Measurements from ENCODE around the gene FIBCD1. TPM values are rescaled to one million over a fixed set of nuclear protein-coding genes. Genes with fewer than 3 reads are reported as not detected.

FIBCD1 gene
- total and polyA plus RNA-seq, 2 of the 8 experiments (the other 6 are each of a cell fraction or from before 2014, with no cell fraction given): 6.1 to 8.8 TPM

DNA sequence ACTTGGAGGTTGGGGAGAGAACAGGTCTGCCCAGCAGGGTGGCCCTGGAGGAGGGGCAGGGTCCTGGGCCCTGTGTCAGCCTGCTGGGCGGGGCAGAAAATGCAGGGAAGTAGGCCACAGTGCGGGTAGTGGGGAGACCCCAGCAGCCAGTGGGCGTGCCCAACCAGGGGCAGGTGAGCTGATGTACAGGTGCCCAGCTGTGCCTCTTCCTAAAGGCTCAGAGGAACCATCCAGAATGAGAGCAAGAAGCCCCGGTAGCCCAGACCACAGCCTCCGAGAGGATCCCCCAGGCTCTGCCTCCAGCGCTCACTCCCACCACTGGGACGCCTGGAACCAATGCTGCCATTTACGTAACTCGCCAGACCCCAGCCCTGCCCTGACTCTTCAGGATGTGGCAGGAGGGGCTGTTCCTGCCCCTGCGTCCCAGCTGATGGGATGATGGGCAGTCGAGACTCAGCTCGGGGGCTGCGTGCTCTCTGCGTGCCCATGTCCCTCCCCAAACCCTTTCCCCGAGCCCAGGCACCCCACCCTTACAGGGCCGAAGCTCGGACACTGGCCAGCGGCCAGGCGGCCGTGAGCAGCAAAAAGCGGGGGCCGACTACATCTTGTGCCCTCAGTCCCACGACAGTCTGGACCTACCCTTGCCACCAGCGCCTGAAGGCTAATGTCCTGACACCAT lies 24.5 kb downstream of the FIBCD1 start:
- Histone ChIP-seq H3K4me1 (replicated peaks in 1 of 4; ENCODE audit: control insufficient read depth in 3 of 4, insufficient read depth in 4 of 4, low read length in 3 of 4) (peaks cover 0 to 18% (median 2%) of the 10 kb centered on the region in 4 experiments; a peak in 6 of 7 replicates), H4K5ac (ENCODE audit: insufficient read length, low read depth, low read length) (no peak overlapping the region), H2BK120ac (replicated peaks; ENCODE audit: low read depth, low read length) (no peak overlapping the region), H3K79me1 (ENCODE audit: low read depth, low read length) (no peaks in the 10 kb centered on the region), H3K23ac (ENCODE audit: insufficient read length) (no peak overlapping the region), H3K14ac (ENCODE audit: insufficient read length) (no peak overlapping the region), H3K4me2 (ENCODE audit: insufficient read depth in 1 of 2, low read depth in 2 of 2, low read length in 2 of 2) (no peak overlapping the region), H4K8ac (ENCODE audit: extremely low read depth, insufficient read depth, low read length) (peak overlapping the region; percentile 36; the same call in 1 of the 2 replicates), H2BK12ac (ENCODE audit: low read depth, low read length) (peak overlapping the region; percentile 68; the same call in 1 of the 2 replicates), H3K36me3 (ENCODE audit: control insufficient read depth in 2 of 4, insufficient read depth in 4 of 4, low read length in 3 of 4) (no peaks in the 10 kb centered on the region), H2AFZ (ENCODE audit: low read length) (no peak overlapping the region), H3K4ac (replicated peaks; ENCODE audit: insufficient read length, low read depth, low read length) (no peak overlapping the region), H4K20me1 (replicated peaks in 1 of 2; ENCODE audit: control insufficient read depth in 1 of 2, insufficient read depth in 2 of 2, low read length in 2 of 2) (no peaks in the 10 kb centered on the region), H3K56ac (replicated peaks; ENCODE audit: insufficient read length, low read depth, low read length) (no peak overlapping the region), H3K27ac (ENCODE audit: low read depth, low read length) (no peak overlapping the region), H3K27me3 (replicated peaks in 1 of 4; ENCODE audit: control insufficient read depth in 3 of 4, extremely low read depth in 1 of 4, insufficient read depth in 3 of 4, low read length in 3 of 4) (no peaks in the 10 kb centered on the region; a peak in 1 of 7 replicates), H4K91ac (replicated peaks; ENCODE audit: insufficient read length, low read length) (no peak overlapping the region), H2AK5ac (ENCODE audit: low read depth, low read length) (no peak overlapping the region), H3K23me2 (ENCODE audit: low read depth, low read length) (no peaks in the 10 kb centered on the region), H3K9ac (replicated peaks in 1 of 4; ENCODE audit: extremely low read depth in 1 of 4, low read depth in 3 of 4, low read length in 3 of 4) (no peak overlapping the region), H2BK20ac (ENCODE audit: low read length) (no peak overlapping the region), H3K79me2 (ENCODE audit: control insufficient read depth in 1 of 2, insufficient read depth in 2 of 2, low read length in 2 of 2) (no peaks in the 10 kb centered on the region), H3K9me3 (ENCODE audit: insufficient read depth in 2 of 2, low read depth in 1 of 2, low read length in 1 of 2) (no peaks in the 10 kb centered on the region), H2BK15ac (ENCODE audit: low read length) (0 out of 2 replicates have a peak overlapping the region, but pooled peaks have one; percentile 88), H3K4me3 (ENCODE audit: extremely low read depth in 1 of 4, insufficient read depth in 2 of 4, low read depth in 3 of 4, low read length in 4 of 4) (no peak overlapping the region), H3K18ac (ENCODE audit: extremely low read depth, low read length) (no peak overlapping the region), H2BK5ac (ENCODE audit: low read depth, low read length) (peak overlapping the region; percentile 27; the same call in 1 of the 2 replicates)
- WGBS, 2 experiments (ENCODE audit: extremely low coverage in 1 of 2, insufficient coverage in 1 of 2, insufficient read length in 1 of 2, insufficient replicate concordance in 2 of 2, low coverage in 1 of 2, low lambda C conversion rate in 2 of 2, missing lambda C conversion rate in 1 of 2): 81% methylated on average over 14 of the region's 24 CpGs; no CpG with 5 or more reads in 1 of the 2 experiments
- POLR2A ChIA-PET (ENCODE audit: partially characterized antibody): interaction anchor here (1.1 to 1.8 kb wide), 3 partner anchors 8 to 224 kb away, joined by 3 to 9 read pairs (median 5); no protein-coding TSS in a partner anchor
- CTCF ChIA-PET (ENCODE audit: partially characterized antibody): interaction anchor here (0.9 to 2.4 kb wide), 5 partner anchors 14 to 213 kb away, joined by 3 to 6 read pairs (median 5); no protein-coding TSS in a partner anchor
- FAIRE-seq (no peak), DNase-seq (ENCODE audit: low read depth in 1 of 2, low spot score in 2 of 2) (peak in 1 of 2 experiments; percentile 55)
- TF ChIP-seq POU5F1 (IDR thresholded peaks at IDR 0.05; ENCODE audit: low read depth, low read length) (no peak), SIRT6 (IDR thresholded peaks at IDR 0.05; ENCODE audit: low read length) (no peak), BACH1 (IDR thresholded peaks at IDR 0.05; ENCODE audit: low read length) (no peak), POLR2AphosphoS5 (IDR thresholded peaks at IDR 0.05; ENCODE audit: low read depth, low read length) (no peak), HDAC6 (IDR thresholded peaks at IDR 0.05; ENCODE audit: low read depth, low read length) (no peak), RXRA (IDR thresholded peaks at IDR 0.05; ENCODE audit: insufficient read depth, low read depth, low read length) (no peak), SAP30 (IDR thresholded peaks at IDR 0.05; ENCODE audit: insufficient read depth, insufficient replicate concordance, low read length) (no peak), TCF12 (IDR thresholded peaks at IDR 0.05; ENCODE audit: low read depth, low read length) (no peak), EP300 (IDR thresholded peaks at IDR 0.05; ENCODE audit: borderline replicate concordance in 1 of 2, low read depth in 2 of 2, low read length in 2 of 2) (no peak)
- TF ChIP-seq, protein P1, sequence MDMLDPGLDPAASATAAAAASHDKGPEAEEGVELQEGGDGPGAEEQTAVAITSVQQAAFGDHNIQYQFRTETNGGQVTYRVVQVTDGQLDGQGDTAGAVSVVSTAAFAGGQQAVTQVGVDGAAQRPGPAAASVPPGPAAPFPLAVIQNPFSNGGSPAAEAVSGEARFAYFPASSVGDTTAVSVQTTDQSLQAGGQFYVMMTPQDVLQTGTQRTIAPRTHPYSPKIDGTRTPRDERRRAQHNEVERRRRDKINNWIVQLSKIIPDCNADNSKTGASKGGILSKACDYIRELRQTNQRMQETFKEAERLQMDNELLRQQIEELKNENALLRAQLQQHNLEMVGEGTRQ (IDR thresholded peaks at IDR 0.05; ENCODE audit: low read length): no peak
- TF ChIP-seq, protein P2, sequence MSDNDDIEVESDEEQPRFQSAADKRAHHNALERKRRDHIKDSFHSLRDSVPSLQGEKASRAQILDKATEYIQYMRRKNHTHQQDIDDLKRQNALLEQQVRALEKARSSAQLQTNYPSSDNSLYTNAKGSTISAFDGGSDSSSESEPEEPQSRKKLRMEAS (IDR thresholded peaks at IDR 0.05): no peak
